NCI-H1417 (cell line): ENCODE data around the gene DYNC2H1.
A peak's percentile ranks its signal among the peaks of the same experiment; 100 is the strongest.

Experiments used
- DNase-seq, 3 experiments: peaks; one replicate each; lab custom pipeline; 2025; lab: John Stamatoyannopoulos, UW

Gene DYNC2H1

GRCh38 chr11:103284260-103284659 lies 175.0 kb downstream of the DYNC2H1 start:
- DNase-seq: no peak

DNA sequence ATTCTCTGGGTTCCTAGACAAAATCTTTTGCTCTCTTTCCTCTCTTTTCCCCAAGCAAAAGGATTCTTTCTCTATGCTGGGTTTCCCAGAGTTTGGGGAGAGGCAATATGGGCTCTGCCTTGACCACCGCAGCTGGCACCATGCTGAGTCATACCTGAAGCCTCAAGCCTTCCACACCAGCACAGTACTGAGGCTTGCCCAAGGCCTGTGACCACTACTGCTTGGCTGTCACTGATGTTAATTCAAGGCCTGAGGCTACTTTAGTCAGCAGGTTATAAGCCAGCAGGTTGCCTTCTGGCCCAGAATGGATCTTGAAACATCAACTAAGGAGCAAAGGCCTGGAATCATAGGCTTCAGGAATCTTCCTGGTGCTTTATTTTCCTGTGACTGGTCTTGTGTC lies 185.3 kb downstream of the DYNC2H1 start:
- DNase-seq: no peak

DNA sequence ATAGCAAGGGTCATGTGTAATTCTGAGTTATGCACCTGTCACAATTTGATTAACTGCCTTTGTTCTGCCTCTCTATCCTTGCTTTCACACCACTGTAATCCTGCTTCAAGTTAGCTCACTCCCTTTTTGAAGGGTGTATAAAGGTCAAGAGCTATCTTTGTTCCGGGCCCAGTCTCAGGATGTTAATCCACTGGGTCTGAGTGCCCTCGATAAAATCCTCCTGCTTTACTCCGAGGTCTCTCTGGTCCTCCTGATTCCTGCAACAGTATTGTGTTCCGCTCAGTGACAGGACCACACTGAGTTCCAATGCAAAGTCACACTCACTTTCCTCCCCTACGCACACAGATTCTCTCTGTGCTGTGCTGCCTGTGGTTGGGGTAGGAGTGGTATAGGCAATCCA lies 186.5 kb downstream of the DYNC2H1 start:
- DNase-seq: no peak

- no peak for DNase-seq
Measured at GRCh38 chr11:103297900-103298299, 188.7 kb downstream of the DYNC2H1 start.

DNA sequence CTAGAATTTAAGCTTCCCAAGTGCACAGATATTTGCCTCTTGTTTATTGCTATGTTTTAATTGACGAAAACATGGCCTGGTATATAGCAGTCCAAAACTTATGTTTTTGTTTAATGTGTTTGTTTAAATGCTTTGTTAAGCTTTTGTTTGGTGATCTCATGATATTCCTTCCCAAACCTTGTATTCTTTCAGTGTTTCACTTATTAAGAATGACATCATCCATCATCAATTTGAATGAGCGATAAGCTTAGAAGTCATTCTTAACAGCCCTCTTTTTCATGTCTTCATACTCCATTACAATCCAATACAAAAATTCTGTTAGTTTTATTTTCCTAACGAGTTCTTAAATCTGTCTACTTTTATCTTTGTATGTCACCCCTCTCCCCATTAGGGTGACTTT lies 206.0 kb downstream of the DYNC2H1 start:
- DNase-seq: no peak

DNA sequence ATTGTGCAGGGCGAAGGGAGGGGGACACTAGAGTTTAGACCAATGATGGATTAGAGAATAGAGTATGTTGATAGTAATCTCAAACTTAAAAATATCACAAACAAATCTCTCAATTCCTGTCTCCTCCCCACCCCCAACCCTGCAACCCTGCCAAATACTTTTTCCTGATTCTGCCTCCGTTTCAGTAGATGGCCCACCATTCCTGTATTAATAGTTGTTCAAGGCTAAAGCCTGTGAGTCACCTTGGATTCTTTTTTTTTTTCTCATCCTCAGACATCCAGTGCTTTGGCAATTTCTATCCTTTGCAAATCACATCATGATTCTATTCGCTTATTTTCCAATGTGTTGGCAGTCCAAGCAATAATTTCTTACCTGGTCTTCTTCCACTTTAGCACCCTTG lies 207.9 kb downstream of the DYNC2H1 start:
- no peak for DNase-seq

GRCh38 chr11:103322821-103323220 lies 213.6 kb downstream of the DYNC2H1 start:
- no peak for DNase-seq

- DNase-seq: no peak
Measured at GRCh38 chr11:103325686-103326069, 216.5 kb downstream of the DYNC2H1 start.

GRCh38 chr11:103326070-103326794 lies 217.0 kb downstream of the DYNC2H1 start:
- DNase-seq: peak; percentile 43 to 77 (median 63)

DNA sequence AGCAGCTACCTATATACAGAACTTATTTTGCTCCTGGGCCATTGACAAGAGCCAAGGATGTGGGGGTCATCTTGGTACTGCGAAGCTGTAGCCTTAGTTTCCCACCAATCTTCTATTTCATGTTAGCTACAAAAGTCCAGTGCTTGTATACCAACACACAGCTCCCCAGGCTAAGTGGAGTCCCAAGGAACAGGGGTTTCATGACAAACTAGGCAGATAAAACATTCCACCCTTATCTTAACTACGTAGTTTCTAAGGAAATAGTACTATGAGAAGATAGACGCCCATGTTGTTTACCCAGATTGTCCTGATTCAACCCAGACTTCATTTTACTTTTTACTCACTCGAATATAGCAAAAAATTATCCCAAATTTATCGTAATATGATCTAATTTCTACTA lies 218.5 kb downstream of the DYNC2H1 start:
- DNase-seq: no peak

- no peak for DNase-seq
Measured at GRCh38 chr11:103332409-103332808, 223.2 kb downstream of the DYNC2H1 start.

DNA sequence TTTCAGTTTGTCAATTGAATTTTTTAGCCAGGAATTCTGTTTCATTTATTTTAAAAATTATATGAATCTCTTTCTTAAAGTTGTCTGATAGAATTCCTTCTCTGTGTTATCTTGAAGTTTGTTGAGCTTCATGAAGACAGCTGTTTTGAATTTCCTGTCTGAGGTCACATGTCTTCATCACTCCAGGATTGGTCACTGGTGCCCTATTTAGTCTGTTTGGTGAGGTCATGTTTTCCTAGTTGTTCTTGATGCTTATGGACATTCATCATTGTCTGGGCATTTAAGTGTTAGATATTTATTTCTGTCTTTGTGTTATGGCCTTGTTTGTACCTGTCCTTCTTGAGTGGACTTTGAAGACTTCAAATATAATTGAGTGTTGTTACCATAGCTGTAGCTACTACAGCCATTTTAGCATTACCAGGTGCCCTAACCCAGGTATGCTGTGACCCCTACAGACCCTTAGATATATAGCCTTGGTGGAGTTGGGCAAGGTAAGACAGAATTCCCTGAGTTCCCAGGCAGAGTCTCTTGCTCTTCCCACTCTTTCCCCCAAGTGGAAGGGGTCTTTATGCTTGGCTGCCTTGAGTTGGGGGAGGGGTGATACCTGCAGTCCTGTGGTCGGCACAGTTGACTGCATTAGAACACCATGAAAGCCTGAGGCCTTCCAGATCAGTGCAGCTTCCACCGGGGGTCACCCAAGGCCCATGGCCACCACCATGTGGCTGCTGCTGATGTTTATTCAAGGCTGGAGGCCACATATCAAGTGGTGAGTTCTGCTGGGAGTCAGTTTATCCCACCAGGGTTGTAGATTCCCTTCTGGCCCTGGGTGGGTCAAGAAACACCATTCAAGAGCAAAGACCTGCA lies 229.6 kb downstream of the DYNC2H1 start:
- DNase-seq: peak in 1 of 3 experiments; percentile 35

GRCh38 chr11:103339485-103339857 lies 230.2 kb downstream of the DYNC2H1 start:
- DNase-seq: no peak

GRCh38 chr11:103340956-103341355 lies 231.7 kb downstream of the DYNC2H1 start:
- no peak for DNase-seq

DNA sequence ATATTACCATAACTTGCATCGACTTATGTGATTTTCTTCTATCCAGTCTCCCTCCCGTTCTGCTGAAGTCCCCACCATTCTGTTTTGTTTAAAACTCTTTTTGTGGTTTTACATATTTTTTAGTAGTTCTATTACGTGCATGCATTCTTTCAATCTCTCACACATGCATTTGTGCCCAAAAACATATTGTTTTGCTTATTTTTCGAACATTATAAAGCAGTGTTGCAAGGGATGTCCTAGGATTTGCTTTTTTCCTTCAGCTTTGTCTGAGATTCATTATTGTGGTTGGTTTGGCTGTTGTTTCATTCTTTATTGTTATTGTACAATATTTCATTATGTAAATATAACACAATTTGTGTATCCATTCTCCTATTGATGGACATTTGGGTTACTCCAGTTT lies 235.7 kb downstream of the DYNC2H1 start:
- no peak for DNase-seq

GRCh38 chr11:103349595-103349994 lies 240.4 kb downstream of the DYNC2H1 start:
- no peak for DNase-seq

DNA sequence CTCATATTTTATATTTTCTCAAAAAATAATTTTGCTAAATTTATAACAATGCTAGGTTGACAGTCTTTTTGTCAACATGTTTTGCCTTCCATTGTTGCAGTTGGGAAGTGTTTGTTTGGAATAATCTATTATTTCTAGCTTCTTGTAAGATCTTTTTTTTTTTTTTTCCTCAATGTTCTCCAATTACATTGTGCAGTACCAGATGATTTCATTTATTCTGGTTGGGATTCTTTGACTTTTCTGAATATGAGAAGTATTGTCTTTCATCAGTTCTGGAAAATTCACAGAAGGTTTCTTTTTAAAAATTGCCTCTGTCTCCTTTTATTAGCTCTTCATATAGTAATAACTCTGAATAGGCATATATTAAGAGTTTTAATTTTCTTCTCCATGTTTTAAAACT lies 245.4 kb downstream of the DYNC2H1 start:
- DNase-seq: no peak

DNA sequence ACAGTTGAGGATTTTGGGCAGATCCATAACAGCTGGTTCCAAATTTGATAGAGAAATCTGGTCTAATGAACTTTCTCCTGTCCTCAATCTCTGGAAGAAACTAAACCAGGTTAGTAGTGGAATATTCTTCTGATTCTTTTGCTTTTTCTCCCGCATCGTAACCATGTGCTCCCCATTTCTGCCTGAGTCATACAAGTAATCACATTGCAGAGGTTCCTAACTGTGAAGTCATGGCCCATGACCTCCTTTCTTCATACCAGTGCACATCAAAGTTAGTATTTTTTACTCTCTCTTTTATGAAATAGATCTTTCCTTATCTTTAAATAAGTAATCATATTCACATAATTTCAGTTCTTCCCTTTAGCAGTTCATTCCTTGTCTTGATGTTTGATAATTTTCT lies 249.0 kb downstream of the DYNC2H1 start:
- no peak for DNase-seq

GRCh38 chr11:103359216-103359615 lies 250.0 kb downstream of the DYNC2H1 start:
- no peak for DNase-seq

DNA sequence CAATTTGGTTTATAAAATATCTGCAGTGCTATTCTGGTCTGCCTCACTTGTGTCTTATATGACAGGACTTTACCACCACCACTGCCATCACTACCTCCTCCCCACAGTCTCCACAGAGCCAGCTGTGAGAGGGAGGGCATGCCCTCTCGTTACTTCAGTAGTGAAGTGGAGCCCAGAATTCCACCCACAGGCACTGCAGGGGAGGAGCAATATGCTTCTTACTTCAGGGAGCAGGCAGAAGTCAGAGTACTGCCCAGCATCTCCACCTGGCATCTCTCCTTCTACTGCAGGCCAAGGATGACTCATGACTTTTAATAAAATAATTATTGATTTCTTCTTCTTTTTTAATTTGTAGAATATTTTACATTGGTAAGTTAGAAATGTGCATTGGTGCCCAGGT lies 255.5 kb downstream of the DYNC2H1 start:
- DNase-seq: no peak

- no peak for DNase-seq
Measured at GRCh38 chr11:103367650-103368049, 258.4 kb downstream of the DYNC2H1 start.

DNA sequence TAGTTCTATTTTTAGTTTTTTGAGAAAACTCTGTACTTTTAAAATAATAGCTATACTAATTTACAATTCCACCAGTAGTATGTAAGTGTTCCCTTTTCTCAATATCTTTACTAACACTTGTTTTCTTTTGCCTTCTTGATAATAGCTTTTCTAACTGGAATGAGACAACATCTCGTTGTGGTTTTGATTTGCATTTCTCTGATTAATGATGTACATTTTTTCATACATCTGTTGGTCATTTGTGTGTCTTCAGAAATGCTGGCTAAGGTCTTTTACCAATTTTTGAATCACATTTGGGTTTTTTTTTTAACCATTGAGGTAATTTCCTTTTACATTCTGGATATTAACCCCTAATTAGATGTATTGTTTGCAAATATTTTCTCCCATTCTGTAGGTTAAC lies 258.9 kb downstream of the DYNC2H1 start:
- no peak for DNase-seq

DNA sequence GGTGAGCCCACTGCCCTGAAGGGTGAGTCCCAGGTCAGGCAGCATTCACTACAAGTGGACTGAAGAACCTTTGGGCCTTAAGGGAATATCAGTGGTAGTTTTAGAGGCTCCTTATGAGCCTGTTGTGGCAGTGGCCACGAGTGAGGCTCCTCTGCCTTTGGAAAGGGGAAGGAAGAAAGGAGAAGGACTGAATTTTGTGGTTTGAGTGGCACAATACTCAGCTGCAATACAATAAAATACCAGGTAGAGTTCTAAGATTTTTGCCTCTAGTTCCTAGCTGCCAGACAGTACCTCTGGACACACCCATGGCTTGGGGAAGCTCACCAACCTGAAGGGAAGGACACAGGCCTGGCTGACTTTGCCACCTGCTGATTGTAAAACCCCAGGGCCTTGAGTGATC lies 260.9 kb downstream of the DYNC2H1 start:
- no peak for DNase-seq

GRCh38 chr11:103372906-103373305 lies 263.7 kb downstream of the DYNC2H1 start:
- DNase-seq: no peak
